Ishikawa (cell line): ENCODE results near the gene SELPLG.

Experiments
- CEBPB ChIP-seq: IDR thresholded peaks from 2 replicates; pipeline ENCODE4 v1.6.1; 2012
- CREB1 ChIP-seq: IDR thresholded peaks from 2 replicates; pipeline ENCODE4 v1.6.1; 2012; ENCODE audit warnings: low read depth
- EGR1 ChIP-seq: IDR thresholded peaks from 2 replicates; pipeline ENCODE4 v1.6.1; 2012
- EP300 ChIP-seq: IDR thresholded peaks from 2 replicates; pipeline ENCODE4 v1.6.1; 2012; ENCODE audit warnings: borderline replicate concordance
- FOXM1 ChIP-seq: IDR thresholded peaks from 2 replicates; pipeline ENCODE4 v1.6.1; 2012; ENCODE audit warnings: low read depth, borderline replicate concordance
- NFIC ChIP-seq: IDR thresholded peaks from 2 replicates; pipeline ENCODE4 v1.6.1; 2012
- RAD21 ChIP-seq: IDR thresholded peaks from 2 replicates; pipeline ENCODE4 v1.6.1; 2012; ENCODE audit warnings: low read depth
- TAF1 ChIP-seq: IDR thresholded peaks from 2 replicates; pipeline ENCODE4 v1.6.1; 2012; ENCODE audit warnings: low read depth, mild to moderate bottlenecking
- TCF12 ChIP-seq: IDR thresholded peaks from 2 replicates; pipeline ENCODE4 v1.6.1; 2012; ENCODE audit warnings: low read depth
- YY1 ChIP-seq: IDR thresholded peaks from 2 replicates; pipeline ENCODE4 v1.6.1; 2012; ENCODE audit warnings: low read depth
- TF ChIP-seq, protein P1 (sequence below): IDR thresholded peaks from 2 replicates; pipeline ENCODE4 v1.6.1; 2012; ENCODE audit warnings: low read depth, mild to moderate bottlenecking
- TF ChIP-seq, protein P2 (sequence below): IDR thresholded peaks from 2 replicates; pipeline ENCODE4 v1.6.1; 2012
- TF ChIP-seq, protein P3 (sequence below): IDR thresholded peaks from 2 replicates; pipeline ENCODE4 v1.6.1; 2012

DNA sequence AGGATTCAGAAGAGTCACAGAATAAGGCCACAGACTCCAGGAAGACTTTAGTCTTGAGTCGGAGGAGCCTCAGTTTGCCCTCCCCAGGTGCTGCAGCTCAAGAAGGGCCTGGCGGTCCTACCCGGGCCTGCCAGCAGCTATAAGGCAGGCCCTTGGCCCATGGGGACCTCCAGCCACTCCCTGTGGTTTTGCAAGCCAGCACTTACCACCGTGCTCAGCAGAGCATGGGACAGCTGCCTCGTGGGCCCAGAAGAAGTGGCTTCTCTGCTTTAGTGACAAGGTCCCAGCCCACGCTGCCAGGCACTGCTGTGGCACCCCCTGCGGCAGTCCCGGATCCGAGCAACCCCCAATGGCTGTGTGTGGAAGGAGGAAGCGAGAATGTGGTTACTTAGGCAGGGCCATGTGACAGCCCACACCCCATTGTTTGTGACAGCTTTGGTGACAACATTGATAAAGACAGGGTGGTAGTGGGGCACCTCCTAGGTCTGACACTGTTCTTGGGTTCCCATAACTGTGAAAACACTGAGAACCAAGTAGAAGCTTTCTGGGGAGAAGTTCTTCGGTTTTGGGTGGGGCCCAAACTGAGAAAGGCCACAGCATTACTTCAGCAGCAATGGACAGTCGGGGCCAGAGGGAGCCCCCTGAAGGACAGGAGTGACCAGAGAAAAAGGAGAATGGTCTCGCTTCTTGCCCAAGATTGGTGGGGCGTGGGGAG is at the start of gene SELPLG:
- no peak for TF ChIP-seq NFIC
- TF ChIP-seq, protein P1, sequence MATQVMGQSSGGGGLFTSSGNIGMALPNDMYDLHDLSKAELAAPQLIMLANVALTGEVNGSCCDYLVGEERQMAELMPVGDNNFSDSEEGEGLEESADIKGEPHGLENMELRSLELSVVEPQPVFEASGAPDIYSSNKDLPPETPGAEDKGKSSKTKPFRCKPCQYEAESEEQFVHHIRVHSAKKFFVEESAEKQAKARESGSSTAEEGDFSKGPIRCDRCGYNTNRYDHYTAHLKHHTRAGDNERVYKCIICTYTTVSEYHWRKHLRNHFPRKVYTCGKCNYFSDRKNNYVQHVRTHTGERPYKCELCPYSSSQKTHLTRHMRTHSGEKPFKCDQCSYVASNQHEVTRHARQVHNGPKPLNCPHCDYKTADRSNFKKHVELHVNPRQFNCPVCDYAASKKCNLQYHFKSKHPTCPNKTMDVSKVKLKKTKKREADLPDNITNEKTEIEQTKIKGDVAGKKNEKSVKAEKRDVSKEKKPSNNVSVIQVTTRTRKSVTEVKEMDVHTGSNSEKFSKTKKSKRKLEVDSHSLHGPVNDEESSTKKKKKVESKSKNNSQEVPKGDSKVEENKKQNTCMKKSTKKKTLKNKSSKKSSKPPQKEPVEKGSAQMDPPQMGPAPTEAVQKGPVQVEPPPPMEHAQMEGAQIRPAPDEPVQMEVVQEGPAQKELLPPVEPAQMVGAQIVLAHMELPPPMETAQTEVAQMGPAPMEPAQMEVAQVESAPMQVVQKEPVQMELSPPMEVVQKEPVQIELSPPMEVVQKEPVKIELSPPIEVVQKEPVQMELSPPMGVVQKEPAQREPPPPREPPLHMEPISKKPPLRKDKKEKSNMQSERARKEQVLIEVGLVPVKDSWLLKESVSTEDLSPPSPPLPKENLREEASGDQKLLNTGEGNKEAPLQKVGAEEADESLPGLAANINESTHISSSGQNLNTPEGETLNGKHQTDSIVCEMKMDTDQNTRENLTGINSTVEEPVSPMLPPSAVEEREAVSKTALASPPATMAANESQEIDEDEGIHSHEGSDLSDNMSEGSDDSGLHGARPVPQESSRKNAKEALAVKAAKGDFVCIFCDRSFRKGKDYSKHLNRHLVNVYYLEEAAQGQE: no peak
- TF ChIP-seq CEBPB: no peak
- TF ChIP-seq, protein P2, sequence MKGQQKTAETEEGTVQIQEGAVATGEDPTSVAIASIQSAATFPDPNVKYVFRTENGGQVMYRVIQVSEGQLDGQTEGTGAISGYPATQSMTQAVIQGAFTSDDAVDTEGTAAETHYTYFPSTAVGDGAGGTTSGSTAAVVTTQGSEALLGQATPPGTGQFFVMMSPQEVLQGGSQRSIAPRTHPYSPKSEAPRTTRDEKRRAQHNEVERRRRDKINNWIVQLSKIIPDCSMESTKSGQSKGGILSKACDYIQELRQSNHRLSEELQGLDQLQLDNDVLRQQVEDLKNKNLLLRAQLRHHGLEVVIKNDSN: no peak
- no peak for TF ChIP-seq RAD21
- TF ChIP-seq, protein P3, sequence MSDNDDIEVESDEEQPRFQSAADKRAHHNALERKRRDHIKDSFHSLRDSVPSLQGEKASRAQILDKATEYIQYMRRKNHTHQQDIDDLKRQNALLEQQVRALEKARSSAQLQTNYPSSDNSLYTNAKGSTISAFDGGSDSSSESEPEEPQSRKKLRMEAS: 0 out of 2 replicates have a peak, but pooled peaks have one; percentile 27
- TF ChIP-seq YY1: no peak
- TF ChIP-seq TCF12: no peak
- TF ChIP-seq FOXM1: no peak
- no peak for TF ChIP-seq TAF1
- TF ChIP-seq CREB1: no peak
- no peak for TF ChIP-seq EP300
- no peak for TF ChIP-seq EGR1
